Measurements from ENCODE around the gene NBPF10. TPM values are rescaled to one million over a fixed set of nuclear protein-coding genes. Genes with fewer than 3 reads are reported as not detected.
"Not testable (repeated sequence)": the region's sequence is repeated elsewhere in the genome, so short reads cannot be mapped to it uniquely, and the experiment has no call there.

Gene NBPF10
- total and polyA plus RNA-seq, 10 of the 15 experiments (the other 5 are each of a cell fraction or from before 2014, with no cell fraction given), result 0.02 to 0.61 (median 0.17) TPM; not detected in 1

DNA sequence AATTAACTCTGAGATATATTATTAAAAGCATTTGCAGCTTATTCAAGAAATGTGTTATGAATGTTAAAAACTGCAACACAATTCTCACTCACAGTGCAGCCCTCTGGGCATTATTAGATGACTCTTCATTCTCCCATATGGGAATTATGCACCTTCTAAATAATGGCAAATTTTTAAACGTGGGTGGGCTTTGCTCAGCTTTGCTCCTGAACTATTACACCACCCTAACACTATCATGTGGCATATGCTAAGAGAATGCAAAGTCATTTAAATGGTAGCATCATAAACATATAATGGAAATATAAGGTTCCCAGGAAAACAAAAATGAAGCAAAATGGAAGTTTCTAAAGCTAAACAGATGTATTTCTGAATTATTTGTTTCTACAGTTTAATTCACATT, 22.7 kb upstream of the NBPF10 start:
- ATAC-seq; H3K9ac ChIP-seq (ENCODE audit: control insufficient read depth, insufficient read depth, low read length); H2AFZ ChIP-seq (ENCODE audit: control insufficient read depth, low read depth, low read length); POLR2A ChIA-PET; BruUV-seq (replicated peaks); H3K9me3 ChIP-seq (replicated peaks; ENCODE audit: control insufficient read depth, insufficient read depth, low read length); H3K79me2 ChIP-seq (ENCODE audit: control insufficient read depth, insufficient read depth, low read length); H3K27me3 ChIP-seq (replicated peaks in 1 of 2; ENCODE audit: control insufficient read depth in 2 of 2, insufficient read depth in 2 of 2, low read length in 1 of 2); RAD21 ChIA-PET (ENCODE audit: unreplicated experiment); intact Hi-C loops (cut with micrococcal nuclease; ENCODE audit: unreplicated experiment); H3K4me3 ChIP-seq; FAIRE-seq; H4K20me1 ChIP-seq (ENCODE audit: control insufficient read depth, insufficient read depth); H3K36me3 ChIP-seq (ENCODE audit: control insufficient read depth in 2 of 2, insufficient read depth in 2 of 2, low read length in 1 of 2); DNase-seq (ENCODE audit: low read depth, low spot score); H3K27ac ChIP-seq (ENCODE audit: control insufficient read depth, insufficient read depth); SMC1A ChIA-PET (ENCODE audit: uncharacterized antibody, unreplicated experiment); CTCF ChIA-PET; in situ Hi-C loops (cut with MboI); H3K4me2 ChIP-seq (ENCODE audit: control insufficient read depth, insufficient read depth); H3K4me1 ChIP-seq (ENCODE audit: control insufficient read depth, insufficient read depth, low read length): not testable (repeated sequence)
- no CpG with 5 or more reads among the region's 1 CpG for WGBS (ENCODE audit: insufficient coverage, insufficient replicate concordance, low lambda C conversion rate, missing lambda C conversion rate)

Other genes starting within 250 kb of the NBPF10 start
Only the 7 nearest of the 9 such genes appear.
- 110 and 125 TPM in 2 replicates for gene RBM8A, start 217.3 kb downstream of the NBPF10 start, total RNA-seq (2014; rRNA removed)
- 200 and 230 TPM in 2 replicates for gene RBM8A, start 217.3 kb downstream of the NBPF10 start, total RNA-seq (2014; rRNA removed; fragmentation: Illumina TruSeq; extraction: Trizol)
- 176 and 180 TPM in 2 replicates for gene RBM8A, start 217.3 kb downstream of the NBPF10 start, total RNA-seq (2021)
- gene RBM8A, start 217.3 kb downstream of the NBPF10 start, polyA plus RNA-seq (2011; rRNA removed), result 235 and 289 TPM in 2 replicates
- gene RBM8A, start 217.3 kb downstream of the NBPF10 start, polyA plus RNA-seq (2014; fragmentation: Illumina TruSeq; extraction: Trizol), result 191 and 262 TPM in 2 replicates
- 1,000 to 10,000 TPM in 1 of 2 experiments, 100 to 1,000 TPM in 1; 665 to 1,248 TPM for gene RBM8A, start 217.3 kb downstream of the NBPF10 start, polyA plus RNA-seq (2014; fragmentation: Nextera tagmentation; extraction: Ambion mirVana)
- 178 and 198 TPM in 2 replicates for gene RBM8A, start 217.3 kb downstream of the NBPF10 start, polyA plus RNA-seq (2014; rRNA removed)
- 100 to 1,000 TPM; 401 to 406 TPM for gene RBM8A, start 217.3 kb downstream of the NBPF10 start, polyA plus RNA-seq (2016; fragmentation: Nextera tagmentation; extraction: Ambion mirVana)
- 16.7 and 19.7 TPM in 2 replicates for gene LIX1L, start 186.8 kb downstream of the NBPF10 start, total RNA-seq (2014; rRNA removed)
- gene LIX1L, start 186.8 kb downstream of the NBPF10 start, total RNA-seq (2014; rRNA removed; fragmentation: Illumina TruSeq; extraction: Trizol), result 13.9 and 15.2 TPM in 2 replicates
- gene LIX1L, start 186.8 kb downstream of the NBPF10 start, total RNA-seq (2021), result 23.4 and 23.6 TPM in 2 replicates
- 48.2 and 53.1 TPM in 2 replicates for gene LIX1L, start 186.8 kb downstream of the NBPF10 start, polyA plus RNA-seq (2011; rRNA removed)
- gene LIX1L, start 186.8 kb downstream of the NBPF10 start, polyA plus RNA-seq (2014; fragmentation: Illumina TruSeq; extraction: Trizol), result 18.4 and 20.0 TPM in 2 replicates
- 10 to 100 TPM in 1 of 2 experiments, 1 to 10 TPM in 1; 5.5 to 12.2 TPM for gene LIX1L, start 186.8 kb downstream of the NBPF10 start, polyA plus RNA-seq (2014; fragmentation: Nextera tagmentation; extraction: Ambion mirVana)
- 19.4 and 21.9 TPM in 2 replicates for gene LIX1L, start 186.8 kb downstream of the NBPF10 start, polyA plus RNA-seq (2014; rRNA removed)
- gene LIX1L, start 186.8 kb downstream of the NBPF10 start, polyA plus RNA-seq (2016; fragmentation: Nextera tagmentation; extraction: Ambion mirVana), result 10 to 100 TPM in 1 of 2 experiments, 1 to 10 TPM in 1; 9.9 to 10.3 TPM
- gene ANKRD34A, start 180.2 kb downstream of the NBPF10 start, total RNA-seq (2014; rRNA removed), result 1.7 and 2.7 TPM in 2 replicates
- gene ANKRD34A, start 180.2 kb downstream of the NBPF10 start, total RNA-seq (2014; rRNA removed; fragmentation: Illumina TruSeq; extraction: Trizol), result 0.72 and 0.97 TPM in 2 replicates
- gene ANKRD34A, start 180.2 kb downstream of the NBPF10 start, total RNA-seq (2021), result 3.5 and 5.2 TPM in 2 replicates
- 1.6 and 1.8 TPM in 2 replicates for gene ANKRD34A, start 180.2 kb downstream of the NBPF10 start, polyA plus RNA-seq (2011; rRNA removed)
- gene ANKRD34A, start 180.2 kb downstream of the NBPF10 start, polyA plus RNA-seq (2014; fragmentation: Illumina TruSeq; extraction: Trizol), result 1.0 and 1.8 TPM in 2 replicates
- gene ANKRD34A, start 180.2 kb downstream of the NBPF10 start, polyA plus RNA-seq (2014; fragmentation: Nextera tagmentation; extraction: Ambion mirVana), result under 1 TPM; 0.40 to 0.42 TPM
- gene ANKRD34A, start 180.2 kb downstream of the NBPF10 start, polyA plus RNA-seq (2014; rRNA removed), result 2.5 and 3.5 TPM in 2 replicates
- 1 to 10 TPM in 1 of 2 experiments, under 1 TPM in 1; 0.83 to 1.5 TPM for gene ANKRD34A, start 180.2 kb downstream of the NBPF10 start, polyA plus RNA-seq (2016; fragmentation: Nextera tagmentation; extraction: Ambion mirVana)
- gene POLR3GL, start 180.1 kb downstream of the NBPF10 start, total RNA-seq (2014; rRNA removed), result 19.5 and 20.4 TPM in 2 replicates
- gene POLR3GL, start 180.1 kb downstream of the NBPF10 start, total RNA-seq (2014; rRNA removed; fragmentation: Illumina TruSeq; extraction: Trizol), result 33.2 and 35.1 TPM in 2 replicates
- gene POLR3GL, start 180.1 kb downstream of the NBPF10 start, total RNA-seq (2021), result 17.3 and 18.4 TPM in 2 replicates
- gene POLR3GL, start 180.1 kb downstream of the NBPF10 start, polyA plus RNA-seq (2011; rRNA removed), result 21.8 and 29.7 TPM in 2 replicates
- gene POLR3GL, start 180.1 kb downstream of the NBPF10 start, polyA plus RNA-seq (2014; fragmentation: Illumina TruSeq; extraction: Trizol), result 40.8 and 57.7 TPM in 2 replicates
- 10 to 100 TPM; 12.8 to 25.5 TPM for gene POLR3GL, start 180.1 kb downstream of the NBPF10 start, polyA plus RNA-seq (2014; fragmentation: Nextera tagmentation; extraction: Ambion mirVana)
- 23.9 and 27.6 TPM in 2 replicates for gene POLR3GL, start 180.1 kb downstream of the NBPF10 start, polyA plus RNA-seq (2014; rRNA removed)
- 10 to 100 TPM; 39.6 to 47.0 TPM for gene POLR3GL, start 180.1 kb downstream of the NBPF10 start, polyA plus RNA-seq (2016; fragmentation: Nextera tagmentation; extraction: Ambion mirVana)
- 133 and 171 TPM in 2 replicates for gene TXNIP, start 148.2 kb downstream of the NBPF10 start, total RNA-seq (2014; rRNA removed)
- 110 and 121 TPM in 2 replicates for gene TXNIP, start 148.2 kb downstream of the NBPF10 start, total RNA-seq (2014; rRNA removed; fragmentation: Illumina TruSeq; extraction: Trizol)
- 106 and 115 TPM in 2 replicates for gene TXNIP, start 148.2 kb downstream of the NBPF10 start, total RNA-seq (2021)
- gene TXNIP, start 148.2 kb downstream of the NBPF10 start, polyA plus RNA-seq (2011; rRNA removed), result 132 and 154 TPM in 2 replicates
- gene TXNIP, start 148.2 kb downstream of the NBPF10 start, polyA plus RNA-seq (2014; fragmentation: Illumina TruSeq; extraction: Trizol), result 130 and 182 TPM in 2 replicates
- gene TXNIP, start 148.2 kb downstream of the NBPF10 start, polyA plus RNA-seq (2014; fragmentation: Nextera tagmentation; extraction: Ambion mirVana), result 10 to 100 TPM; 48.7 to 75.5 TPM
- gene TXNIP, start 148.2 kb downstream of the NBPF10 start, polyA plus RNA-seq (2014; rRNA removed), result 84.1 and 108 TPM in 2 replicates
- gene TXNIP, start 148.2 kb downstream of the NBPF10 start, polyA plus RNA-seq (2016; fragmentation: Nextera tagmentation; extraction: Ambion mirVana), result 10 to 100 TPM; 76.6 to 82.9 TPM
- gene HJV, start 123.1 kb downstream of the NBPF10 start, total RNA-seq (2014; rRNA removed), result 0.11 TPM in 1 of 2 replicates, not detected in the other
- gene HJV, start 123.1 kb downstream of the NBPF10 start, total RNA-seq (2014; rRNA removed; fragmentation: Illumina TruSeq; extraction: Trizol), result not detected in 2 replicates
- not detected in 2 replicates for gene HJV, start 123.1 kb downstream of the NBPF10 start, total RNA-seq (2021)
- not detected in 2 replicates for gene HJV, start 123.1 kb downstream of the NBPF10 start, polyA plus RNA-seq (2011; rRNA removed)
- not detected in 2 replicates for gene HJV, start 123.1 kb downstream of the NBPF10 start, polyA plus RNA-seq (2014; fragmentation: Illumina TruSeq; extraction: Trizol)
- gene HJV, start 123.1 kb downstream of the NBPF10 start, polyA plus RNA-seq (2014; fragmentation: Nextera tagmentation; extraction: Ambion mirVana), result not detected
- not detected in 2 replicates for gene HJV, start 123.1 kb downstream of the NBPF10 start, polyA plus RNA-seq (2014; rRNA removed)
- gene HJV, start 123.1 kb downstream of the NBPF10 start, polyA plus RNA-seq (2016; fragmentation: Nextera tagmentation; extraction: Ambion mirVana), result not detected
- gene NOTCH2NLA, start 84.2 kb upstream of the NBPF10 start, total RNA-seq (2014; rRNA removed), result 3.6 and 4.3 TPM in 2 replicates
- gene NOTCH2NLA, start 84.2 kb upstream of the NBPF10 start, total RNA-seq (2014; rRNA removed; fragmentation: Illumina TruSeq; extraction: Trizol), result 1.6 and 1.8 TPM in 2 replicates
- 2.8 and 3.0 TPM in 2 replicates for gene NOTCH2NLA, start 84.2 kb upstream of the NBPF10 start, total RNA-seq (2021)
- gene NOTCH2NLA, start 84.2 kb upstream of the NBPF10 start, polyA plus RNA-seq (2011; rRNA removed), result 4.9 and 6.4 TPM in 2 replicates
- gene NOTCH2NLA, start 84.2 kb upstream of the NBPF10 start, polyA plus RNA-seq (2014; fragmentation: Illumina TruSeq; extraction: Trizol), result 0.93 and 1.2 TPM in 2 replicates
- gene NOTCH2NLA, start 84.2 kb upstream of the NBPF10 start, polyA plus RNA-seq (2014; fragmentation: Nextera tagmentation; extraction: Ambion mirVana), result under 1 TPM; 0.71 to 0.79 TPM
- gene NOTCH2NLA, start 84.2 kb upstream of the NBPF10 start, polyA plus RNA-seq (2014; rRNA removed), result 1.3 and 2.3 TPM in 2 replicates
- 1 to 10 TPM; 1.8 to 2.2 TPM for gene NOTCH2NLA, start 84.2 kb upstream of the NBPF10 start, polyA plus RNA-seq (2016; fragmentation: Nextera tagmentation; extraction: Ambion mirVana)